ENCODE measurements around the gene PDE5A.
"Not testable (repeated sequence)": the region's sequence is repeated elsewhere in the genome, so short reads cannot be mapped to it uniquely, and the experiment has no call there.

The PDE5A gene

GRCh38 chr4:119643306-119644042 lies 14.9 kb upstream of the PDE5A start:
- FAIRE-seq: no peak

GRCh38 chr4:119641765-119642164 lies 13.2 kb upstream of the PDE5A start:
- FAIRE-seq: no peak

DNA sequence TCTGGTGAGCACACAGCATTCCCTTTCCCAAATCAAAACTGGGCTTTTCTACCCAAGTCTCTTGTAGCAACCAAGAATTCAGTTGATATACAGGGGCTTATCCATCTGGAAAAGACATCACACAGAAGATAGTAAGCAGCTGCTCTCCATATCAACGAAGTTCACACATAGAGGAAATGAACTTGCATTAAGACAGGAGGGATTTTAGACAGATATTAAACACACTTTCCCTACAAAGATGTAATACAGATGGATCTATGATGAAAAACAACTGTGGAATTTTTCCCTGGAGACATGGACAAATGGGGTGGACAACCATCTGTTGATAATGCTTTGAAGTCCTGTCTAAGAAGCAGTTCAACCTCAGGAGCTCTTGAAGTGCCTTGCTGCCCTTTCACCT lies 9.8 kb upstream of the PDE5A start:
- no peak for FAIRE-seq

DNA sequence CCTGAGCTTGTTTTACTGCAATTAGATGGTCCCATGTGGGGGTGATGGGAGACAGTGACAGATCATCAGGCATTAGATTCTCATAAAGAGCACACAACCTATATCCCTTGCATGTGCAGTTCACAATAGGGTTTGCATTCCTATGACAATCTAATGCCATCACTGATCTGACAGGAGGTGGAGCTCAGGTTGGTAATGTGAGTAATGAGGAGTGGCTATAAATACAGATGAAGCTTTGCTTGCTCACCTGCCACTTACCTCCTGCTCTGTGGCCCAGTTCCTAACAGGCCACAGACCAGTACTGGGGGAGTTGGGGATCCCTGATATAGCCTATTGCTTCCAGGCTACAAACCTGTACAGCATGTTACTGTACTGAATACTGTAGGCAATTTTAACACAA lies 8.2 kb upstream of the PDE5A start:
- FAIRE-seq: not testable (repeated sequence)

DNA sequence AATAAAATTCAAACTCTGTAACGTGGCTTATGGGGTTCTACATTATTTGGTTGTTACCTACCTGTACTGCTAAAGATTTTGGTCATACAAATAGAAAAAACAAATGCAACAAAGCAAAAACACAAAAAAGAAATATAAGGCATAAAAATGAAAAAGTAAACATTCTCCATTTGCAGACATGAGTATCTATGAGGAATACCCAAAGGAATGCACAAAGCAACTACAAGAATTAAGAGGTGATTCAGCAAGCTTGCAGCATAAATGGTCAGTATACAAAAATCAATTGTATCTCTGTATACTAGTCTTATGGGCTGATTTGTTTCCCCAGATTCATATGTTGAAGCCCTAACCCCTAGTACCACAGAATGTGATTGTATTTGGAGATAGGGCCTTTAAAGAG lies 3.6 kb upstream of the PDE5A start:
- FAIRE-seq: no peak

DNA sequence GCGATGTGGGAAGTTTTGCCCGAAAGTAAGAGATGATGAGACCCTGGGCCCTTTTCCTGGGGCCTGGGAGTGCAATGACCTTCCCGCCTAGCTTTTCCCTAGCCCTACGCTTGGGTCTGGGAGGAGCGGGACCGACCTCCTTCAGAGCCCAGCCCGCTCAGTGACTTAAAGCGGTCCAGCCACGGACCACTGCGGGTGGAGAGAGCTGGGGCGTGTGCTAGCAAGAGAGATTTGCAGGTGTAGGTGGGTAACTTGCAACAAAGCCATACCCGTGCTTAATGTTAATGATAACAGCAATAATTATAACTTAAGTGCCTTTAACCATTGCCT lies 503 bp upstream of the PDE5A start:
- no peak for FAIRE-seq

- FAIRE-seq: no peak
These were observed 1.0 kb downstream of the PDE5A start for GRCh38 chr4:119627267-119628255.

GRCh38 chr4:119626943-119627266 lies 1.7 kb downstream of the PDE5A start:
- FAIRE-seq: no peak

DNA sequence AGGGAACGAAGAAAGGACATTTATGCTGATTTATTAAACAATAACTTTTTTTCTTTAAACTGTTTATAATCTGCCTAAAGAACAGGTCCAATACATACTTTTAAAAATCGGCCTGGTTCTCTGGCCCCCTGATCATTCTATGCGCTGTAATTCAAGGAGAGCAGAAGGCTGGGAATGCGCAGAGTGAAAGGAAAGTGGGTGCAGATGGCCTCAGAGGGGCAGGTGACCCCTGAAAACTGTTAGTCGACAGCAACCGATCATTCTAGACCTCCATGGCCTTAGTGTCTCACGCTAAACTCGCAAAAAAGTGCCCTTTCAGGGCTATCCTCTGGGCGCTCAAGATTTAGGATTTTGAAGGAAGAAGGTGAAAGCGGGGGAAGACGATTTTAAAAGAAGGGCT lies 2.2 kb downstream of the PDE5A start:
- FAIRE-seq: no peak

- FAIRE-seq: no peak
These were observed 2.8 kb downstream of the PDE5A start for GRCh38 chr4:119625761-119626160.

- no peak for FAIRE-seq
These were observed 4.2 kb downstream of the PDE5A start for GRCh38 chr4:119624356-119624755.

GRCh38 chr4:119623025-119623424 lies 5.6 kb downstream of the PDE5A start:
- no peak for FAIRE-seq

DNA sequence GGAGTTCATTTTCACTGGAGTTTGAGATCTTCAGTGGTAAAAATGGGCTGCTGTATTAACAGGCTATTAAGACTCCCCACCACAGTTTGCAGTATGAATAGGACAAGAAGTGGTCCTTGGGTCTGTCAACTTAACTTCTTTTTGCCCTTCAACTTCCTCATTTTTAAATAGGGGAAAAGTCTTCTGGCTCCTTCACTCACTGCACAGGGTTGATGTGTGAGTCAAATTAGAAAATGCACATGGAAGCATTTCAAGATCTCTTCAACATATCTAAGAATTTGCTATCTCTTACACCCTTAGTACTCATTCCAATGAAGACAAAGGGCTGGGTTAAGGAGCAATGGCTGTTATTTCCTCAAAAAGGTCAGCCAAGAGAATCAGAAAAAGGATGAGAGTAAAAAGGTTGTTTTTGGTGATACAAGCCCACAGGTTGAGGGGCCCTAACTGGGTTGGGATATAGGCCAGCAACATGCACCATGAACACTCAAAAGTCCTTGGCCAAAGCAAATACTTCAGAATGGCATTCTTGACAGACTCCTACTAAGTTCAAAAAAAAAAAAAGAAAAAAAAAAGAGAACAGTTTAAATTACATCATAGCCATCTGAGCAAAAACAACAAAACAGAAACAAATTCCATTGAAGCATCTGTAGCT lies 13.4 kb downstream of the PDE5A start:
- FAIRE-seq: no peak

GRCh38 chr4:119604266-119604665 lies 24.3 kb downstream of the PDE5A start:
- FAIRE-seq: no peak

DNA sequence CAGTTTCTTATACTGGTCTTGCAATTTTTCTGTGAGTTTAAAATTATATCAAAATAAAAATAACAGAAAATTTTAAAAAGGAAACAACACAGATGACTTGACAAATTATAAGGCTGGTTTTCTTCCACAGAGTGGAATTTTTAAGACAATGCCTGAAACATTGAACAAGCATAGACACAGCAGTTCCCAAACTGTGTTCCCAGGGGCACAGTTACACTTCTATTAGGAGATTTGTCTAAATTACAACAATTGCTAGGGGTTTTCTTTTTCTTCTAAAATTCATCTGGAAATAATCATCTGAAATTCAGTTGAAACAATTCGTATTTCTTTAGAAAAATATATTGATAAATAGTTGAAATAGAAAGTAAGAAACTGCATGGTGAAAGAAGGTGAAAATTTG lies 26.2 kb downstream of the PDE5A start:
- no peak for FAIRE-seq

DNA sequence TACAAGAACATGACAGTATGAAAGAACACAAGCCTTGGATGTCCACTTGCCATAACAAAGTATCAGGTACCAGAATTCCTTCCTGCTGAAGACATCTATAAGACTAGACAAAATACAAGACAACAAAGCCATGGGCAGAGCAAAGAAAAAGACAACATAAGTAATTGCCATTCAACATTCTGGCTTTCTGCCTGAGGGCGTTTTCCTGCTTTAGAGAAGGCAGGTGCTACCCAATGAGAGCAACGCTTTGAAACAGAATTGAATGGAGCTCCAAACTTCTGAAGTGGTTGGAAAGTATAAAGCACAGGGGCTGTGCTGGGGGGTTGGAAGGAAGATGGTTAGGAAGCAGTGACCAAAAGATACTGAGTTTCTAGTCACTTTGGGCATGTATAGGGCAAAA lies 30.1 kb downstream of the PDE5A start:
- no peak for FAIRE-seq

GRCh38 chr4:119597377-119597776 lies 31.2 kb downstream of the PDE5A start:
- no peak for FAIRE-seq

GRCh38 chr4:119593698-119594097 lies 34.9 kb downstream of the PDE5A start:
- no peak for FAIRE-seq

GRCh38 chr4:119592830-119593229 lies 35.8 kb downstream of the PDE5A start:
- no peak for FAIRE-seq

DNA sequence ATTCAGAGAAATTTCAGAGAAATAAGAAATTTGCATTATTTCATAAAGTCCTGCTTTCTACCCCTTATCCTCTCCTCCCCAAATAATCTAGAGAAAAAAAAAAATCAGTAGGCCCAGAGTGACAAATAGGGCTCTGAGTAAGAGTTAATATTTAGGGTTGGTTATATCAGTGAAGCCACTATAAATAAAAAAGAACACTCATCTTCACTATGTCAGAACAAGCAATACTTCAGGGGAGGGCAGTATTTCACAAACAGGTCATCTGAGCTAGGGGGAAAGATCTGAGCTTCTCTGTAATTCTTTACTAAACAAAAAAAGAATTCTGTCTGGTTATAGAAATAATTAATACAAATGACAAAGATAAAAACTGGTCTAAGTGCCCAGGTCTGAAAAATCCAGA lies 39.4 kb downstream of the PDE5A start:
- no peak for FAIRE-seq

- FAIRE-seq: no peak
These were observed 40.8 kb downstream of the PDE5A start for GRCh38 chr4:119587796-119588195.

DNA sequence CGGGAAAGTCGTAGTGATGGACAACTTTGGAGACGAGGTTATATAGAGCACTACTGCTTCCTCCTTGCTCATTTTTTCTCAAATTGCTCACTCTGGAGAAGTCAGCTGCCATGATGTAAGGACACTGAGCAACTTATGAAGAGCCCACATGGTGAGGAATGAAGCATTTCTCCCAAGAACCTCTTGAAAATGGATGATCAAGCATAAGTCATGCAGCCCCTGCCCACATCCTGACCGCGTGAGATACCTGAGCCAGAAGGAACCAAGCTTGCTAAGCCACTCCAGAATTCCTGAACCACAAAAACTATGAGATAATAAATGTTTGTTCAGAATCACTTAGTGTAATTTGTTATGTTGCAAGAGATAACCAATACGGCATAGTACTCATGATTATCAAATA lies 42.8 kb downstream of the PDE5A start:
- no peak for FAIRE-seq

DNA sequence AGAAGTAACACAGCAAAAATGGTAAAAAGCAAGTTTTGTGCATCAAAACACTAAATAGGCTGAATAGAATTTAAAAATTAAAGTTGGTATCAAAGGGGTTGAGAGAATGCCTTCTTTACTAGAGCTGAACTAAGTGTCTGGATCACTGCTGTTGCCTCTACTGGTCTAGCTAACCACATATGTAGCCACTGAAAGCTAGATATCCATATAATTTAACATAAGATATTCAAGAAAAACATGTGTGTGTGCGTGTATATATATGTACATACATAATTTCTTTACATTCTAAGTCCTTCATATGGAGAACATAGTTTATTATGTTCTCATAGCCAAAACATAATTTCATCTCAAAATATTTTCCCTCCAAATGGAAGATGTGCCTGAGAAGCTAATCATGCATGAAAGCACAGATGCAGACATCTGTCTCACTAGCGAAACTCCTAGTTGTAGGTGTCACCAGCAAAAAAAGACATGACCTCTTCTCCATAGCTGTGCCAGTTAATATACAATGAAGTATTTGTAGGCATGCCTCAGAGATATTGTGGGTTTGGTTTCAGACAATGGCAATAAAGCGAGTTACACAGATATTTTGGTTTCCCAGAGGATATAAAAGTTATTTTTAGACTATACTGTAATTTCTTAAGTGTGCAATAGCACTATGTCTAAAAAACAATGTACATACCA lies 47.3 kb downstream of the PDE5A start:
- FAIRE-seq: no peak

Measured in A204.1 (cell line).